Neural progenitor cell (in vitro differentiated cells): ENCODE results near the gene KMT5C.

Experiments used
- EZH2 ChIP-seq: fragments of 200-600 bp; sonication (generic); IDR thresholded peaks from 2 replicates; pipeline ENCODE4 v1.6.1; 2017; ENCODE audit warnings: antibody characterized with exemption, mild to moderate bottlenecking, moderate library complexity
- EZH2phosphoT487 ChIP-seq: fragments of 200-600 bp; sonication (generic); IDR thresholded peaks from 2 replicates; pipeline ENCODE4 v1.6.1; 2017; ENCODE audit warnings: antibody characterized with exemption
- TF ChIP-seq, protein P1 (sequence below): fragments of 200-600 bp; sonication (generic); IDR thresholded peaks from 2 replicates; pipeline ENCODE4 v1.5.1; 2017; ENCODE audit warnings: antibody characterized with exemption, mild to moderate bottlenecking

DNA sequence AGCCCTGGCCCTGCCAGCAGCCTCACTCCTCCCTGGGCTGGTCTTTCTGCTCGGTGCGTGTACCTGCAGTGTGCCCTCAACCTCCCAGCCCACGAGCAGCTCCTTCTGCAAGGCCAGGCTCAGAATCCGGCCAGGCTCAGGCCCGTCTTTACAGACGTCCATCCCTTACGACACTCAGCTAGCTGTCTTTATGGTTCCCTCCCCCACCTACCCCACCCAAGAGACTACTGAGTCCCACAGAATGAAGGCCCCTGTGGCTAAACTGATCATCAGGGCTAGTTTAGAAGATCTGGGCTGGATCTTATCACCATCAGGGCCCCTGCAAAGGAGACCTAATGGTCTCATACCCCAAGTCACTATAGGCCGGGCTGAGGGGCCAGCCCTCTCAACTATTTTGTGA, 25.3 kb upstream of the KMT5C start:
- TF ChIP-seq, protein P1, sequence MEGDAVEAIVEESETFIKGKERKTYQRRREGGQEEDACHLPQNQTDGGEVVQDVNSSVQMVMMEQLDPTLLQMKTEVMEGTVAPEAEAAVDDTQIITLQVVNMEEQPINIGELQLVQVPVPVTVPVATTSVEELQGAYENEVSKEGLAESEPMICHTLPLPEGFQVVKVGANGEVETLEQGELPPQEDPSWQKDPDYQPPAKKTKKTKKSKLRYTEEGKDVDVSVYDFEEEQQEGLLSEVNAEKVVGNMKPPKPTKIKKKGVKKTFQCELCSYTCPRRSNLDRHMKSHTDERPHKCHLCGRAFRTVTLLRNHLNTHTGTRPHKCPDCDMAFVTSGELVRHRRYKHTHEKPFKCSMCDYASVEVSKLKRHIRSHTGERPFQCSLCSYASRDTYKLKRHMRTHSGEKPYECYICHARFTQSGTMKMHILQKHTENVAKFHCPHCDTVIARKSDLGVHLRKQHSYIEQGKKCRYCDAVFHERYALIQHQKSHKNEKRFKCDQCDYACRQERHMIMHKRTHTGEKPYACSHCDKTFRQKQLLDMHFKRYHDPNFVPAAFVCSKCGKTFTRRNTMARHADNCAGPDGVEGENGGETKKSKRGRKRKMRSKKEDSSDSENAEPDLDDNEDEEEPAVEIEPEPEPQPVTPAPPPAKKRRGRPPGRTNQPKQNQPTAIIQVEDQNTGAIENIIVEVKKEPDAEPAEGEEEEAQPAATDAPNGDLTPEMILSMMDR, result no peak
- TF ChIP-seq EZH2phosphoT487 (no peak), EZH2 (no peak)
